ENCODE results near the gene GPR55.

The GPR55 gene

DNA sequence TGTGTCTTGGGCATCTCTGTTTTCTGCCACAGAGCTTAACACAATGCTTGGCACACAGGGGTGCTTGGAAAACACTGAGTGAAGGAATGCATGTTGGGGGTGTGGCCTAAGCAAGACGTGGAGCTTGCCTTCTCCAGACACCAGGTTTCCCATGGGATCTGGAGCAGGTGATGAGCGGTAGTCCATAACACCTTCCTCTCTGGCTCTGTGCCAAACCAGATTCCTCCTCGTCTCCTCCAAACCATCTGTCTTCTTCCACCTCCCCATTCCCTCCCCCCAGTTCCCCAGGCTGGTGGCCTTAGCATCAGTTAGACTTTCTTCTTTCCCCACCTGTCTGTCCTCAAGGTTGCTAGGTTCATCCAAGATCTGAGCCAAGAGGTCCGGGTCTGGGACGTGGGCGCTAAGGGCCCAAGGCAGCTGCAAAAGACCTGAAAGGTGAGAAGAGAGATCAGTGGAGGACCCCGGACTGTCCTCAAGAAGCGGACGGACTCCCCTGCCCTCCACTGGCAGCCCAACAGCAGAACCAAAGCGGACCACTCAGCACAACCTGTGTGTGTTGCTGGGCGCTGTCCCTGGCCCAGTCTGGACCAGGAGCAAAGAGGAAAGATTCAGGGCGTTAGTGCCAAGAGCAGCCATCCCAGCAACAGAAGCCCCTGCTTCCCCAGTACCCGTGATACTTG, 61.5 kb downstream of the GPR55 start:
- TF ChIP-seq, protein P1, sequence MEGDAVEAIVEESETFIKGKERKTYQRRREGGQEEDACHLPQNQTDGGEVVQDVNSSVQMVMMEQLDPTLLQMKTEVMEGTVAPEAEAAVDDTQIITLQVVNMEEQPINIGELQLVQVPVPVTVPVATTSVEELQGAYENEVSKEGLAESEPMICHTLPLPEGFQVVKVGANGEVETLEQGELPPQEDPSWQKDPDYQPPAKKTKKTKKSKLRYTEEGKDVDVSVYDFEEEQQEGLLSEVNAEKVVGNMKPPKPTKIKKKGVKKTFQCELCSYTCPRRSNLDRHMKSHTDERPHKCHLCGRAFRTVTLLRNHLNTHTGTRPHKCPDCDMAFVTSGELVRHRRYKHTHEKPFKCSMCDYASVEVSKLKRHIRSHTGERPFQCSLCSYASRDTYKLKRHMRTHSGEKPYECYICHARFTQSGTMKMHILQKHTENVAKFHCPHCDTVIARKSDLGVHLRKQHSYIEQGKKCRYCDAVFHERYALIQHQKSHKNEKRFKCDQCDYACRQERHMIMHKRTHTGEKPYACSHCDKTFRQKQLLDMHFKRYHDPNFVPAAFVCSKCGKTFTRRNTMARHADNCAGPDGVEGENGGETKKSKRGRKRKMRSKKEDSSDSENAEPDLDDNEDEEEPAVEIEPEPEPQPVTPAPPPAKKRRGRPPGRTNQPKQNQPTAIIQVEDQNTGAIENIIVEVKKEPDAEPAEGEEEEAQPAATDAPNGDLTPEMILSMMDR (conservative IDR thresholded peaks at IDR 0.05; ENCODE audit: low read depth, low read length), result no peak
- H3K4me3 ChIP-seq (ENCODE audit: low read depth, low read length), result no peak overlapping the region
- no peak for DNase-seq (ENCODE audit: low read depth)

DNA sequence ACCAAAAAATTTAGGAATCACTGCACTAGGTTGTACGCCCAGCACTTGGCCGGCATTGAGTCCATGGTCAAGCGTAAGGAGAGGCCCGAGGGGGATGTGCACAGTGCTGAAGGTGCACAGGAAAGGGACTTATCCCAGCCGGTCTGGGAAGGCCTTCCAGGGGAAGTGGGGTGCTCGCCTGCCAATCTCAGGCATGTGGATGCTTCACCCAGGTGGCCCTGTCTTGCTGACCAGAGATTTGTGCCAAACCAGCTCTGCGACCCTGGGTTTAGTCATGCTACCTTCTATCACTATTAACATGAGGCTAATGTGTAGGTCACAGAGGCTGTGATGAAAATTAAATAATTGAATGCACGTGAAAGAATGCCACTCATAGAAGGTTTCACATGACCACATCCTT, 62.0 kb downstream of the GPR55 start:
- no peak overlapping the region for H3K4me3 ChIP-seq (ENCODE audit: low read depth, low read length)
- TF ChIP-seq, protein P1 (conservative IDR thresholded peaks at IDR 0.05; ENCODE audit: low read depth, low read length), result no peak
- DNase-seq (ENCODE audit: low read depth), result no peak

DNA sequence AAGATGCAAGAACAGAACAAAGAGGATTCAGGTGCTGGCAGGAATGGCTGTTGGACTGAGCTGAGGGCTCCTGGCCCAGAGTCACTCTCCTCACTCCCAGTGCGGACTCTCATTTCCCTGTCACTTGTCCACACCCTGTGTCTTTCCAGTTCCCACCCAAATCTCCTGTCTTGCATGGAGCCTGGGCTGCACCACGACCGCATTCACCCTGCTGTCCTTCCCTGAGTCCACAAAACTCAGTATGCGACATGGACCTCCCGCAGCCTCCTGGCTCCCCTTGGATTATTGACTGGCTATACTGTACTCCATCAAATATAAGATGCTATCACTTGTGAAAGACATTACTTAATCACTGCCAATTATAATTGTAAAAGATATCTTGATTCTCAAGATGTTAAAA, 62.8 kb downstream of the GPR55 start:
- H3K4me3 ChIP-seq (ENCODE audit: low read depth, low read length), result no peak overlapping the region
- no peak for DNase-seq (ENCODE audit: low read depth)
- TF ChIP-seq, protein P1 (conservative IDR thresholded peaks at IDR 0.05; ENCODE audit: low read depth, low read length), result no peak

DNA sequence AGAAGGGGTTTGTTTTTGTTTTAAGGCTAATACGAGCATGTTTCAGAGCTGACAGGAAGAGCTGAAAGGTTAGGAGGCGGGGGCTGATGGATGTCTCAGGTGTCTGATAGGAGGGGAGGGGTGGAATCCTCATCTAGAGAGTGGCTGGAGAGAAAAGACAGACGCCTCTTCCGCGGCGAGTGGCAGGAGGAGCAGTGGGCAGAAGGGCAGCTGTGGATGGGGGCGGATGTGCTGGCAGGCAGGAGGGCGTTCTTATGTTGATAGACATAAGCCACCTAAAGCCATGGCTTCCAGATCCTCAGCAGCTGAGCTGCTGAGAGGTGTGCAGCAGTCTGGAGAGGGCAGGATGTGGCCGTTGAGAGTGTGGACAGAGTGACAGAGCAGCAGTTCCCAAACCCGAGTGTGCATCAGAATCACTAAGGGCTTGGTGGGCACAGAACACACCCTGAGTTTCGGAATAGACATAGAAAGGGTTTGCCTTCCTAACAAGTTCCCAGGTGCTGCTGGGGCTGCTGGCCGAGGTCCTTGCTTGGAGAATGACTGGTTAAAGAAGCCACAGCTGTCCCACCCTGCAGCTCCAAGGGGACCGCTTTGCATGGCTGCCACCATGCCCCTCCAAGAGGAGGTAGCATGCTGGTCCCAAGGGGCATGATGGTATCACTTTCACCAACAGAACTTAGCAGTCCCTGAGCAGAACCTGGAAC, 63.3 kb downstream of the GPR55 start:
- no peak overlapping the region for H3K4me3 ChIP-seq (ENCODE audit: low read depth, low read length)
- DNase-seq (ENCODE audit: low read depth), result no peak
- TF ChIP-seq, protein P1 (conservative IDR thresholded peaks at IDR 0.05; ENCODE audit: low read depth, low read length), result no peak
